ENCODE data around the gene TENT4B. TPM values are rescaled to one million over a fixed set of nuclear protein-coding genes. Genes with fewer than 3 reads are reported as not detected.

Gene TENT4B
- total RNA-seq, 1 experiment from 2014 or later = 13.0 TPM

DNA sequence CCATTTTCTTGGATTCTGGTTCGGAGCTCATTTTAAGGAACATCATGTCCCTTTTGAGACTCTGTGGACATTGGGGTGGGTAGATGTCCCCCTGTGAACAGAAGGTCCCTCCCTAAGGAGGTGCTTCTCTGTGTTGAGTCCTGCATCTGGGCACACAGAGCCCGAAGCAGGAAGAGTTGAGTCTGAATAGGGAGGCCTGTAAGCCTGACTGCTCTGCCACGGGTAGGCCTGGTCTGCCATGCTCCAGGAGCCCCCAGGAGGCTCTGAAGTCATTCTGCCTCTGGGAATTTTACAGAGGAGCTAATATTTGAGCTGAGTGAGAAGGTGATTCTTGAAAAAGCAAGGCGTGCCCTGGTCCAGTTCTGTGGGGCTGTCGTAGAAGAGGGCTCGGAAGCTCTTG lies 50.6 kb downstream of the TENT4B start:
- no peak overlapping the region for H2BK15ac ChIP-seq (ENCODE audit: low read depth, low read length)
- H3K4ac ChIP-seq (ENCODE audit: low read depth, low read length) = no peak overlapping the region
- no peaks in the 10 kb centered on the region for H3K4me1 ChIP-seq (ENCODE audit: insufficient read depth, low read length)
- peak overlapping the region; percentile 66 for H4K91ac ChIP-seq (ENCODE audit: insufficient read length, low read depth, low read length)
- no peak overlapping the region for H2BK120ac ChIP-seq (ENCODE audit: low read depth, low read length, poor library complexity, severe bottlenecking)
- no peak overlapping the region; the same call in 1 of the 2 replicates for H3K14ac ChIP-seq (ENCODE audit: insufficient read depth, low read length)
- H4K20me1 ChIP-seq (ENCODE audit: control insufficient read depth, insufficient read depth, insufficient read length) = peaks cover 3% of the 10 kb centered on the region
- no peak overlapping the region for H2BK5ac ChIP-seq (ENCODE audit: insufficient read length, low read length)
- H4K8ac ChIP-seq (replicated peaks; ENCODE audit: insufficient read length, low read depth, low read length) = no peak overlapping the region
- H3K36me3 Mint-ChIP-seq (ENCODE audit: insufficient read depth in 1 of 3, low read depth in 3 of 3) = no peaks in the 10 kb centered on the region; a peak in 1 of 7 replicates
- peak overlapping the region; percentile 62 for H2AK5ac ChIP-seq (ENCODE audit: insufficient read length, low read length)
- no peak overlapping the region for H3T11ph ChIP-seq (ENCODE audit: low read length)
- peaks cover 9 to 10% of the 10 kb centered on the region in 2 experiments for H3K4me1 Mint-ChIP-seq
- no peaks in the 10 kb centered on the region; a peak in 1 of 5 replicates for H3K9me3 Mint-ChIP-seq
- H3K4me3 Mint-ChIP-seq = no peak overlapping the region
- H3K23ac ChIP-seq (ENCODE audit: insufficient read length, low read depth, low read length) = no peak overlapping the region
- no peaks in the 10 kb centered on the region for H3K23me2 ChIP-seq (ENCODE audit: insufficient read length, low read depth, low read length, poor library complexity, severe bottlenecking)
- no peak overlapping the region for H3K9ac ChIP-seq (ENCODE audit: extremely low read depth, insufficient read length, low read length)
- no peak overlapping the region for H2BK20ac ChIP-seq (ENCODE audit: low read depth, low read length, poor library complexity, severe bottlenecking)
- no peaks in the 10 kb centered on the region for H3K27me3 Mint-ChIP-seq (ENCODE audit: low read depth)
- H2BK12ac ChIP-seq (ENCODE audit: insufficient read length, low read depth, low read length) = no peak overlapping the region
- H3K27ac ChIP-seq (ENCODE audit: insufficient read length, low read depth, low read length) = no peak overlapping the region
- H3K27ac Mint-ChIP-seq = 0 out of 7 replicates have a peak overlapping the region, but pooled peaks of 1 of the 3 experiments have one; percentile 33
- H3K9me3 ChIP-seq (ENCODE audit: control insufficient read depth, low read depth, low read length) = no peaks in the 10 kb centered on the region
- H3K56ac ChIP-seq (ENCODE audit: insufficient read length, low read depth, low read length) = no peak overlapping the region
- no peaks in the 10 kb centered on the region for H3K79me1 ChIP-seq (ENCODE audit: insufficient read depth, low read depth, low read length, poor library complexity, severe bottlenecking)
- H3K27me3 ChIP-seq (ENCODE audit: insufficient read depth, low read length) = no peaks in the 10 kb centered on the region
- no peak overlapping the region for H4K5ac ChIP-seq (ENCODE audit: insufficient read length, low read depth, low read length)
- TF ChIP-seq, protein P1, sequence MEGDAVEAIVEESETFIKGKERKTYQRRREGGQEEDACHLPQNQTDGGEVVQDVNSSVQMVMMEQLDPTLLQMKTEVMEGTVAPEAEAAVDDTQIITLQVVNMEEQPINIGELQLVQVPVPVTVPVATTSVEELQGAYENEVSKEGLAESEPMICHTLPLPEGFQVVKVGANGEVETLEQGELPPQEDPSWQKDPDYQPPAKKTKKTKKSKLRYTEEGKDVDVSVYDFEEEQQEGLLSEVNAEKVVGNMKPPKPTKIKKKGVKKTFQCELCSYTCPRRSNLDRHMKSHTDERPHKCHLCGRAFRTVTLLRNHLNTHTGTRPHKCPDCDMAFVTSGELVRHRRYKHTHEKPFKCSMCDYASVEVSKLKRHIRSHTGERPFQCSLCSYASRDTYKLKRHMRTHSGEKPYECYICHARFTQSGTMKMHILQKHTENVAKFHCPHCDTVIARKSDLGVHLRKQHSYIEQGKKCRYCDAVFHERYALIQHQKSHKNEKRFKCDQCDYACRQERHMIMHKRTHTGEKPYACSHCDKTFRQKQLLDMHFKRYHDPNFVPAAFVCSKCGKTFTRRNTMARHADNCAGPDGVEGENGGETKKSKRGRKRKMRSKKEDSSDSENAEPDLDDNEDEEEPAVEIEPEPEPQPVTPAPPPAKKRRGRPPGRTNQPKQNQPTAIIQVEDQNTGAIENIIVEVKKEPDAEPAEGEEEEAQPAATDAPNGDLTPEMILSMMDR (conservative IDR thresholded peaks at IDR 0.05) = no peak
- peaks cover 4% of the 10 kb centered on the region; the same call in 1 of the 2 replicates for H3K79me2 ChIP-seq (ENCODE audit: insufficient read depth, low read length)
- WGBS (ENCODE audit: extremely low coverage, insufficient read length, low lambda C conversion rate) = no CpG with 5 or more reads among the region's 6 CpGs
- no peak for DNase-seq
- H3K4me2 ChIP-seq (ENCODE audit: insufficient read depth, insufficient read length, low read length) = no peak overlapping the region
- H2AFZ ChIP-seq (ENCODE audit: low read length) = no peak overlapping the region
- no peak overlapping the region for H3K18ac ChIP-seq (ENCODE audit: insufficient read length, low read depth, low read length)
